HG03460 (cell line): Measurements from ENCODE around the gene PINK1.

ENCODE experiments used
- ATAC-seq: cut with Tn5 transposase; IDR thresholded peaks from one replicate; pipeline ENCODE4 v1.9.1; 2021; ENCODE audit not compliant: unreplicated experiment

Gene PINK1

DNA sequence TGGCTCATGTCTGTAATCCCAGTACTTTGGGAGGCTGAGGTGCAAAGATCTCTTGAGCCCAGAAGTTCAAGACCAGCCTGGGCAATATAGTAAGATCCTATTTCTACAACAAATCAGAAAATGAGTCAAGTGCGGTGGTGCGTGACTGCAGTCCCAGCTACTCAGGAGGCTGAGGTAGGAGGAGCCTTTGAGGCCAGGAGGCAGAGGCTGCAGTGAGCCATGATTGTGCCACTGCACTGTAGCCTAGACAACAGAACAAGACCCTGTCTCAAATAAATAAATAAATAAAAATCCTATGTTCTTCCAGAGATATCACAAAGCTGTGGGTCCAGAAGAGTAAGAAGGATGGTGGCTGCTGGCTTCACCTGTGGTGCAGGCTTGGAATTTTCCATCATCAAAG is 22.3 kb upstream of the PINK1 start:
- ATAC-seq = no peak

DNA sequence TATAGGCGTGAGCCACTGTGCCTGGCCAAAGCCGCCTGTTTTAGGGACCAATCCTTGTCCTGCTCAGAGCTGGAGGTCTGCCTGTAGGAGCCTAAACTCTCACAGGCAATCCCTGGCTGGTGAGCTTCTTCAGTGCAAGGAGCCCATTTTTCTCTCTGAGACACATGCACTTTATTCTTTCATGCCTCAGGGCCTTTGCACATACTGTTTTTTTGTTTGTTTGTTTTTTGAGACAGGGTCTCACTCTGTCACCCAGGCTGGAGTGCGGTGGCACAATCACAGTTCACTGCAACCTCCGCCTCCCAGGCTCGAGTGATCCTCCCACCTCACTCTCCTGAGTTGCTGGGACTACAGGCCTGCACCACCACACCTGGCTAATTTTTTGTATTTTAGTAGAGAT is 21.6 kb upstream of the PINK1 start:
- ATAC-seq = no peak

DNA sequence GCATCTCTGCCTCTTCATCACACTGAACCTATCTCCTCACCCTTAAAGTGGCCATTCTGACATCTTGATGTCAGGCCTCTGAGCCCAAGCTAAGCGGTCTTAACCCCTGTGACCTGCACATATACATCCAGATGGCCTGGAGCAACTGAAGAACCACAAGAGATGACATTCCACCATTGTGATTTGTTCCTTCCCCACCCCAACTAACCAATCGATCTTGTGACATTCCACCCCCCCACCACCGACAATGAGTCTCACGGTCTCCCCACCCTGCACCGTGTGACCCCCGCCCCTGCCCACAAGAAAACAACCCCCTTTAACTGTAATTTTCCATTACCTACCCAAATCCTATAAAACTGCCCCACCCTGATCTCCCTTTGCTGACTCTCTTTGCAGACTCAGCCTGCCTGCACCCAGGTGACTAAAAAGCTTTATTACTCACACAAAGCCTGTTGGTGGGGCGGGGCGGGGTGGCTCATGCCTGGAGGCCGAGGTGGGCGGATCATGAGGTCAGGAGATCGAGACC is 21.0 kb upstream of the PINK1 start:
- ATAC-seq = no peak

DNA sequence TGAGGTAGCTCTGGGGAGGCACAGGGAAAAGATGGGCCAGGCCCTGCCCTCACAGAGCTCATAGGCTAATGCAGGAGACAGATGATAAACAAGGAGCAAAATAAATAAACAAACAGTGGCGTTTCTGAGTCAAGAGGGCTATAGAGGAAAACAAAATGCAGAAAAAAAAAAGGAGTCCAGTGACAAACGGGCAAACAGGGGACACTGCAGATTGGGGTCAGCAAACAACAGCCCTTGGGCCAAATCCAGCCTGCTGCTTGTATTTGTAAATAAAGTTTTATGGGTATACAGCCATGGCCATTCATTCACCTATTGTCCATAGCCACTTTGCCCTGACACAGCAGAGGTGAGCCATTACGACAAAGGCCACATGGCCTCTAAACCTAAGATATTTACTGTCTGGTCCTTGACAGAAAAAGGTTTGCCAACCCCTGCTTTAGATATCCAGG is 19.1 kb upstream of the PINK1 start:
- no peak for ATAC-seq

DNA sequence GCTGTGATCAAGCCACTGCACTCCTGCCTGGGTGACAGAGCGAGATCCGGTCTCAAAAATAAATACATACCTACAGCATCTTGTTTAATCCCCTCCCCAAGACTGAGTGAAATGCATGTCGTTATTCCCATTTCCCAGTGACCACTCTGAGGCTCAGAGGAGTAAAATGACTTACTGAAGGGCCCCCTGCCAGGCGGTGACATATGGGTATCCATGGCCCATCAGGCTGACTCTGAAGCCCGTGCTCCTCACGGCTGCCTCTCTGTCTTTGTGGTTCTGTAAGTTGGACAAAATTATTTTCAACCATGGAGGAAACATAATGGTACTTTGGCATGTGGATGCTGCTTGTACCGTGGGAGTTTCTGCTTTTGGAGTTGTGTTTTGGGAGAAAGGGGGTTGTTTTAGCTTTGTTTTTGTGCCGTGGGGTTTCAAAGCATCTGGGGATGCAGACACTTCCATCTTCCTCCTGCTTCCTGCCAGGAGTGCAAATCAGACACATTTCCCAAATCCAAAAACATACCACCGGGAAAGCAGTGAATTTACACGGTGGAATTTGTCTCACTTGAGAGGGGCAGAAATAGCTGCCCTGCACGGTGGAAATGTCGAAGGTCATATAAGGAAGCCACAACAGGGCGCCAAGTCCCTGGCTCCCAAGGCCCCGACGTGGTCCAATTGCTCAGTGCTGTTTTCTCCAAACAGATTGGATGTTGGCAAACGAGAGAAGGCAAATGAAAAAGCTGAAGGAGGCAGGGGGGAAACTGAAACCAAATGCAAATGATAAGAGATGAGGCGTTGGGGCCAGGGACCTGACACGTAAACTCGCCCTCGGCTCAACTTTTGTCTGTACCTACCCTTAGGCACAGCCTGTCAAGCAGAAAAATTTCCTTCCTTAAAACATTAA is 17.1 kb upstream of the PINK1 start:
- no peak for ATAC-seq

DNA sequence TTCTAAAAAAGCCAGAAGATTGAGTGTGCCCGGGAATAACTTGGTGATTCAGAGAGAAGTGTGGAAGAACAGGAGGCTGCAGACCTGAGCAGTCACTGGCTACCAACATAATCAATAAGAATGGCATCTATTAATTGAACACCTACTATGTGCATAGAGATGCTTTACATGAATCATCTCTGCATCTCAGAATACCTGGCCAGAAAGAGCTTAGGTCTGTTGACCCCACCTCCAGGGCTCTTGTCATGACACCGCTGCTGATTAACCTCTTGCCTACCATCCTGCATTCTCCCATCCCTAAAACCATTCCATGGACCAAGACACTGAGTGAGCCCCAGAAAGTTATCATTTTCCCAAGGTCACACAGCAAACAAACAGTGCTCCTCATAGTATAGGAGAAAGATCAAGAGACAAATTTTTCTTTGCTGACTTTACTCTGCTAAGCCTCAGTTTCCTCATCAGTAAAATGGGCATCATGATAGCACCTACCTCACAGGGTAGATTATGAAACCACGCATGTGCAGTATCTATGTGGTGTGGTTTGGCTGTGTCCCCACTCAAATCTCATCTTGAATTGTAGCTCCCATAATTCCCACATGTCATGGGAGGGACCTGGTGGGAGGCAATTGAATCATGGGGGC is 16.3 kb upstream of the PINK1 start:
- no peak for ATAC-seq

DNA sequence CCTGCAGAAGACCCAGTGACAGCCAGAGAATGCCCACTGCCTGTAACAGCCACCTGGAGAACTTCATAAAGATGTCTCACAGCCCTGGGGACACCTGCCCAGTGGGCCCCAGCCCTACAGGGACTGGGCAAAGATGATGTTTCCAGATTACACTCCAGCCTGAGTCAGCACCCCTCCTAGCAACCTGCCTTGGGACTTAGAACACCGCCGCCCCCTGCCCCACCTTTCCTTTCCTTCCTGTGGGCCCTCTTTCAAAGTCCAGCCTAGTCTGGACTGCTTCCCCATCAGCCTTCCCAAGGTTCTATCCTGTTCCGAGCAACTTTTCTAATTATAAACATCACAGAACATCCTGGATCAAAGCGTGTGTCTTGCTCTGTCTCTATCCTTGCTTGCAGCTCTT is 14.7 kb upstream of the PINK1 start:
- no peak for ATAC-seq

DNA sequence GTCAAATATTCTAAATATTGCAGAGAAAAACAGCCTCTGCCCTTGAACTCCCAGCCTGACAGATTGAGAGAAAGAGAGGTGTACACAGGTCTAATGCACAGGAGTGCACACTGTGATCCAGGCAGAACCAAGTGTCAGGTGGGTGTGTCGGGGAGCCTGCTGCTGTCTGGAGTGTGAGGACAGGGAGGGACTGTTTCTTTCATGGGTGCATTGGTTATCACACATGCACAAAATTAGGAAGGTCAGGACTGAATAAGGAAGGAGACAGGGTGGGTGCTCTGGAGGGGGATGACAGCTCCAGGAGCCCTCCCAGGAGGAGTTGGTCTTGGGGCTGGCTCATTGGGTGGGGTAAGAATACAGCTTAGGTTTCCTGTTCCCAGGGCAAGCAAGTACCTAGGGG is 13.3 kb upstream of the PINK1 start:
- ATAC-seq = no peak

DNA sequence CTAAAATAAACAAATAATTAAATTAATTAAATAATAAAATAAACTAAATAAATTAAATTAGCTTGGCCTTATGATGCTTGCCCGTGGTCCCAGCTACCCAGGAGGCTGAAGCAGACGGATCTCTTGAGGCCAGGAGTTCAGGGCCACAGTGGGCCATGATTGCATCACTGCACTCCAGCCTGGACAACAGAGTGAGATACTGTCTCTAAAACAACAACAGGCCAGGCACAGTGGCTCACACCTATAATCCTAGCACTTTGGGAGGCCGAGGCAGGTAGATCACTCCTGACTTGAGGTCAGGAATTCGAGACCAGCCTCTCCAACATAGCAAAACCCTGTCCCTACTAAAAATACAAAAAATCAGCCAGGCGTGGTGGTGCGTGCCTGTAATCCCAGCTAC is 12.2 kb upstream of the PINK1 start:
- no peak for ATAC-seq

DNA sequence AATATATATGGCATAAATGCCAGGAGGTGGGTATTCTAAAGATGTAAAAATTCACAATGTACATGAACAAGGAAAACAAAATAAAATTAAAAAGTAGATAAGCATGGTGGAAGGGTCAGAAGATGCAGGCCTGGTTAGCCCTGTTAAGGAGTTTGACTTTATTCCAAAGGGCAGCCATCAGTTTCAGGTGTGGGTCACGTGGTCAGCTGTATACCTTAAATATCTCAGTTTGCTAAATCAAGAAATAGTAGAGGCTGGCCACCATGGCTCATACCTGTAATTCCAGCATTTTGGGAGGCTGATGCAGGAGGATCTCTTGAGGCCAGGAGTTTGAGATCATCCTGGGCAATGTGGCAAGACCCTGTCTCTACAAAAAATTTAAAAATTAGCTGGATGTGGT is 8.5 kb upstream of the PINK1 start:
- ATAC-seq = no peak

DNA sequence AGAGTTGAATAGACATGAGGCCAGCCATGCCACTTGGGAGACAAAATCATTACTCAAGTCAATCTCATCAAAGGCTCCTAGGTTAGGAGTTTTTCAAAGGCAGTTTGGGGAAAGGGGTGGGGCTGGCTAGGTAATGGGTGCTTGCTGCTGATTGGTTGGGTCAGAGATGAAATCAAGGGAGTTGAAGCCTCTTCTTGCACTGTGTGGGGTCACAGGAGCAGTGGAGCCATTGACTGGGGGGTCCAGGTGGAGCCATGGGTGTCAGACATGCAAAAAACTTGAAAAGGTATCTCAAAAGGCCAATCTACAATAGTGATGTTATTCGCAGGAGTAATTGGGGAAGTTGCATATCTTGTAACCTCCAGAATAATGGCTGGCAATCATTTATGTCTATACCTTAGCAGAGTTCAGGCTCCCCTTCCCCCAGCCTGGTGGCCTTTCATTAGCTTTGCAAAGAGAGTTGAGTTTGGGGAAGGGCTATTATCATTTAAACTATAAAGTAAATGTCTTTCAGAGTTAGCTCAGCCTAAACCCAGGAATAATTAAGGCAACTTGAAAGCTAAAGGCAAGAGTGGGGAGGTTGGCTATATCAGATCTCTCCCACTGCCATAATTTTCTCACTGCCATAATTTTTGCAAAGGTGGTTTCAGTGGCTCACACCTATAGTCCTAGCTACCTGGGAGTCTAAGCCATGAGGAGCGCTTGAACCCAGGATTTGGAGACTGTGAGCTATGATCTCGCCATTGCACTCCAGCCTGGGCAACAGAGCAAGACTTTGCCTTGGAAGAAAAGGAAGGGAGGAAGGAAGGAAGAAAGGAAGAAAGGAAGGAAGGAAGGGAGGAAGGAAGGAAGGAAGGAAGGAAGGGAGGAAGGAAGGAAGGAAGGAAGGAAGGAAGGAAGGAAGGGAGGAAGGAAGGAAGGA is 7.8 kb upstream of the PINK1 start:
- no peak for ATAC-seq

DNA sequence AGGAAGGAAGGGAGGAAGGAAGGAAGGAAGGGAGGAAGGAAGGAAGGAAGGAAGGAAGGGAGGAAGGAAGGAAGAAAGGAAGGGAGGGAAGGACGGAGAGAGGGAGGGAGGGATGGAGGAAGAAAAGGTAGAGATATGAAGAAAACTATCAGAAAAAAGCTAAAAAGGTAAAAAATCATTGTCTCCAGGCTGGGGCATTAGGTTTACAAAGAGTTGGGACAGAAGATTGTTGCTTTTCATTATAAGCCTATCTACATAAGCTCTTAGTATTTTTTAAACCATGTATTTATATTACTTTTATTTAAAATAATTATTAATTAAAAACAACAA is 7.2 kb upstream of the PINK1 start:
- no peak for ATAC-seq

DNA sequence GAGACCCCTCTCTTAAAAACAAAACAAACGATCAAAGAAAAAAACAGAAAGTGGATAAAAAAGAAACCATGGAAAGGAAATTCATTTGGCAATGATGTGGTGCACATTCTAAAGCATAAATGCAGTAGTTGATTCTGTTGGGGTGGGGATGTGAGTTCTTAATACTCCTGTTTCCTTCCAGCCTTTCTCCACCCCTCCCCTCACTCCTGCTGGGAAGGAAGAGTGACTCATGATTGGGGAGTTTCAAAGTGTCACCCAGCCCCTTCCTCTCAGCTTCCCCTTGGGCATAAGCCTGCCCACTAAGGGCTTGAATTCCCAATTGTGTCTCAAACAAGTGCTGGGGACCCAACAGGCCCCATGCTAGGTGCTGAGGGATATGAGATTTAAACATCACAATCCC is 6.7 kb upstream of the PINK1 start:
- no peak for ATAC-seq

DNA sequence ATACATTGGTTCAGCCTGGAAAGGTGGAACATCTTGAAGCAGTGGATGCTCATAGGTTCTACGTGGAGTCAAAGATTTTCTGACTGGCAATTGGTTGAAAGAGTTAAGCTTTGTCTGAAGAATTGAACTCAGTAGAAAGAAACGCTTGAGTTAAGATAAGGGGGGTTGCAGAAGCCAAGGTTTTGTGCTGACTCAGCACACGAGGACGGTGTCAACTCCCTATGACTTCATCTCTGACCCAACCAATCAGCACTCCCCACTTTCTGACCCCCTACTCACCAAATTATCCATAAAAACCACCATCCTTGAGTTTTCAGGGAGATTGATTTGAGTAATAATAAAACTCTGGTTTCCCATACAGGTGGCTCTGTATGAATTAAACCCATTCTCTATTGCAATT is 2.5 kb upstream of the PINK1 start:
- ATAC-seq = no peak

DNA sequence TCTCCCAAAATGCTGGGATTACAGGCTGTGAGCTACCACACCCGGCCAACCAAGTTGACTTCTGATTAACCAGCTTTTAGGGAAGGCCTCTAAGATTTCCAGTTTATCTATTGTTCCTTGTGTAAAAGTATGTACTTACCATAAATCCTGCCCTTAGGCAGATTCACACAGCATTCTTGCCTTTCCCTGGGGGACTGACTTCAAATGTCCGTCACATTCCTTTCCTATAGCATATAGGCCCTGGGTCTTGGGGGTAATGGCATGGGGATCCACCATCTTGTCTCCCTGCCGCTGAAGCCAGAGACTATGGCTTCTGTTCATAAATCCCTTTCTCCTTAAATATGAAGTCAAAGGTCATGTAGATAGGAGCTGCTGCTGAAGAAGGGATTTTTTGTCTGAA is 872 bp upstream of the PINK1 start:
- no peak for ATAC-seq

DNA sequence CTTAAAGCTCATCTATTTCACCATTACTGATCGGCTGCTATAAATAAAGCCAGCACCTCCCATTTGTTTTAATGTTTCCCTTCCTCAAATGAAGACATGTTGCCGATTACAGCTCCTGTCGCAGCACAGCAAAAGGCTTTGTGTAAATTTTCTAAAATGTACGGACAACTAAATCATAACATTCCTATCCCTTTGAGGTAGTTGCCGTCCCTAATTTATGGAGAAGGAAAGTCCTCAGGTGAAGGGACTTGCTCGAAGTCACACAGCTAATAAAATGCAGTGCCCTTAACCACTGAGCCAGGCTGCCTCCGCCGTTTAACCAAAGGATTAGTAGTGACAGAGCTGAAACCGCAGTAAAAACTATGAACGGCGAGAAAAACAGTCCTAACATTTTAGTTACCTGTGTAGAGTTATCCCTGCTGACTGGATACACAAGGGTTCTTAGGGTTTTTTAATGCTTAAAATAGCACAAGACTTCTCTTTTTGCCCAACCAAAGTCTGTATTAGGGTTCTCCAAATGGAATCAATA is 871 bp downstream of the PINK1 start:
- ATAC-seq = no peak

DNA sequence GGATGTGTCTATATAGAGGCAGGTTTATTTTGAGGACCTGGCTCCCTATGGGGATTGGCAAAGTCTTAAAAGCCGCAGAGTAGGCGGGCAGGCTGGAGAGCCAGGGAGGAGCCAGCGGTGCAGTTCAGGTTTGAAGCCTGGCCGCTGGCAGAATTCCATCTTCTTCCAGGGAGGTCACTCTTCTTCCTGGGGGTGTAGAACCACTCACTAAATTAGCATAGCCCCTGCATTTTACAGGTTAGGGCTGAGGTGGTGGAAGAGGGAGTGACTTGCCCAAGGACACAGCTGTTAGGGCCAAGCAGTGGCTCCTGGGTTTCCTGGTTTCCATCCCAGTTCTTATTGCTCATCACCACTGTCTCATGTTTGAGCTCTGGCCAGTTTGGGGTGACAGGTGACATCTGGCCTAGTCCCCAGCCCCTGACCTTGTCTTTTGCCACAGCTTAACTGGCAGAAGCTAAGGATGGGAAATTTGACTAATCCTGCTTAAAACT is 1.4 kb downstream of the PINK1 start:
- ATAC-seq = no peak

DNA sequence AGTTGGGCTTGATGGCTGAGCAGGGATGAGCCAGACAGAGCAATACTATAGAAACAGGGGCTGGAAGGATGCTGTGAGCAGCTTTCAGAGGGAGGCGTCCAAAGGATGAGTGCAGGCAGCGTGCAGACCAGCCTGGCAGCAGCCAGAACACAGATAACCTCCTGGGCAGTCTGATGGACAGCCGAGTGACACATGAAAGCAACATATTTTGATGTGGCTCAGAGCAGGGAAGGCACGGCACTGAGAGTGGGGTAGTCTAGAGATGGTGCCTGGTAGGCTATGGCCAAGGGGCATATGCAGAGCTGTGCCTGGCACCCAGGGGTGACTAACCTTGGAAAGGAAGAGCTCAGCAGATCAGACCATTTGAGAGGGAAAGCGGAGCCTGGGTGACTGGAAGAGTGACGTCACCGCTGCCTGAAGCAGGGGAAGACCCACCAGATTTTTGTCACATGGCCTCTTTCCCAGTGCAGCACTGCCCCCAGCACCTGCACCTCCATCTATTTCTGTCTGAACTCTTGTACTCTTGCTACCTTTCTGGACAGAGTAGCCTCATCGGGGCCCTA is 3.6 kb downstream of the PINK1 start:
- ATAC-seq = no peak

DNA sequence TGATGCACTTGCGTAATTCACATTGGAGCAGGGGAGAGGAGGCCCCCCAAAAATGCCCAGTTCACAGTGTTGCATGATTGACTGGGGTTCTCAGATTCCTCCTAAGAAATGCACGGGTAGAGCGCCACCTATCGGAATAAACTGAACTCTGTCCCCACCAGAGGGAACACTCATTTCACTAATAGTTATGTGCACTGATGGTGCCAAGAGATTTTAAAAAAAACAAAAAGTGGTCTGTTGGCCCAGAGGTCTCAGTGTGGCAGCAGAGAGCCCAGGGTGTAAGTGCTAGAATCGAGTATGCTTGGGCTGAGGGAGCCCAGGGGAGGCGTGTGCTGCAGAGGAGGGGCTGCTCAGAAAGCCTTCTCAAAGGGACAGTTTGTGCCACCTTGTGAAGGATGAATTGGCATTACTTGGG is 6.9 kb downstream of the PINK1 start:
- no peak for ATAC-seq

DNA sequence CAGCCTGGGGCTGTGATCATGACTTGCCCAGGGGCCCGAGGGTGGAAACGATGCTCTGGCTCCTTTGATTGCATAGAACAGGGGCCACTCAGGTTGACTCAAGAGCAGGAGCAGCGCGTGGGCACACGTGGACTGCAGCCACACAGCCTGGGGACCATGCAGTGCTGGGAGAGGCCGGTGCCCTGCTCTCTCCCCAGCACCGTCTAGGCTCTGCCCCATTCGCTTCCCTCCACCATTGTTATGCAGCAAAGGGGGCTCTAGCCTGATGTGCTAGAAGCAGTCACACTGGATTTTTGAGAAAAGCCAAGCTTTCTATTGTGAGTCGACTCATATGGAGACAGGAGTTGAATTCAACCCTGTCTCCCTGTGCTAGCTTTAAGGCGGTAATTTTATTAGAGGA is 8.7 kb downstream of the PINK1 start:
- no peak for ATAC-seq

DNA sequence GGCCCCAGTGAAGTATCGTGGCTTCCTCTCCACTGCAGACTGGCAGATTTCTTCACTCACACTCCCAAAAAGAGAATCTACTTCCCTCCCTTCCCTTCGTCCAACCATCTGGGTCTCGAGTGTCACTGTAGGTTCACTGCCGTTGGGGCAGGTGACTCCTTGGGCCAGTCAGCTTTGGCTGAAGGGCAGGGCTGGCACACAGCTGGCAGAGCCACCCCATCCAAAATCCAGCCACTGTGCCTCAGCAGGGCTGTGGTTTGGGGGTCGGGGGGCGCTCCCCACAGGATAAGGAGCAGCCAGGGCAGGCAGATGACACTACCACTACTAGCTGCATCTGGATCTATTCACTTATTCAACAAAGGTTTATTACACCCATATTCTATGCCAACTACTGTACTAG is 9.8 kb downstream of the PINK1 start:
- ATAC-seq = no peak
